ENCODE results near the gene TMEM89.

The TMEM89 gene

GRCh38 chr3:48629894-48630293, 8.3 kb upstream of the TMEM89 start:
- DNase-seq (ENCODE audit: low read depth in 2 of 2) = no peak
- no peak for TF ChIP-seq CTCF (IDR thresholded peaks at IDR 0.05; ENCODE audit: low read depth, low read length)
- H3K4me3 ChIP-seq (replicated peaks in 1 of 2; ENCODE audit: low read depth in 2 of 2, low read length in 2 of 2) = no peak overlapping the region

- no peak for TF ChIP-seq CTCF (IDR thresholded peaks at IDR 0.05; ENCODE audit: low read depth, low read length)
- no peak overlapping the region for H3K4me3 ChIP-seq (replicated peaks in 1 of 2; ENCODE audit: low read depth in 2 of 2, low read length in 2 of 2)
- no peak for DNase-seq (ENCODE audit: low read depth in 2 of 2)
Observed at GRCh38 chr3:48628277-48629017, 6.9 kb upstream of the TMEM89 start.

GRCh38 chr3:48625600-48625999, 4.0 kb upstream of the TMEM89 start:
- TF ChIP-seq CTCF (IDR thresholded peaks at IDR 0.05; ENCODE audit: low read depth, low read length) = no peak
- no peak for DNase-seq (ENCODE audit: low read depth in 2 of 2)
- H3K4me3 ChIP-seq (replicated peaks in 1 of 2; ENCODE audit: low read depth in 2 of 2, low read length in 2 of 2) = no peak overlapping the region

- DNase-seq (ENCODE audit: low read depth in 2 of 2) = no peak
- TF ChIP-seq CTCF (IDR thresholded peaks at IDR 0.05; ENCODE audit: low read depth, low read length) = no peak
- H3K4me3 ChIP-seq (replicated peaks in 1 of 2; ENCODE audit: low read depth in 2 of 2, low read length in 2 of 2) = no peak overlapping the region
Observed at GRCh38 chr3:48624767-48625166, 3.2 kb upstream of the TMEM89 start.

- H3K4me3 ChIP-seq (replicated peaks in 1 of 2; ENCODE audit: low read depth in 2 of 2, low read length in 2 of 2) = no peak overlapping the region
- no peak for DNase-seq (ENCODE audit: low read depth in 2 of 2)
Observed at GRCh38 chr3:48623851-48624547, 2.4 kb upstream of the TMEM89 start.

More at GRCh38 chr3:48623851-48624547, 2.4 kb upstream of the TMEM89 start:
- no peak for TF ChIP-seq CTCF (IDR thresholded peaks at IDR 0.05; ENCODE audit: low read depth, low read length)

All from cardiac fibroblast (primary cell).